C4-2B (cell line): ENCODE results near the gene RABGAP1.
A peak's percentile ranks its signal among the peaks of the same experiment; 100 is the strongest.

Source experiments
- ZFX ChIP-seq: fragments of 450-650 bp; IDR thresholded peaks from 2 replicates; pipeline ENCODE4 v1.6.1; 2017
- TF ChIP-seq, protein P1 (sequence below): fragments of 450-650 bp; conservative IDR thresholded peaks from 2 replicates; pipeline ENCODE4 v1.5.1; 2017; ENCODE audit warnings: mild to moderate bottlenecking

DNA sequence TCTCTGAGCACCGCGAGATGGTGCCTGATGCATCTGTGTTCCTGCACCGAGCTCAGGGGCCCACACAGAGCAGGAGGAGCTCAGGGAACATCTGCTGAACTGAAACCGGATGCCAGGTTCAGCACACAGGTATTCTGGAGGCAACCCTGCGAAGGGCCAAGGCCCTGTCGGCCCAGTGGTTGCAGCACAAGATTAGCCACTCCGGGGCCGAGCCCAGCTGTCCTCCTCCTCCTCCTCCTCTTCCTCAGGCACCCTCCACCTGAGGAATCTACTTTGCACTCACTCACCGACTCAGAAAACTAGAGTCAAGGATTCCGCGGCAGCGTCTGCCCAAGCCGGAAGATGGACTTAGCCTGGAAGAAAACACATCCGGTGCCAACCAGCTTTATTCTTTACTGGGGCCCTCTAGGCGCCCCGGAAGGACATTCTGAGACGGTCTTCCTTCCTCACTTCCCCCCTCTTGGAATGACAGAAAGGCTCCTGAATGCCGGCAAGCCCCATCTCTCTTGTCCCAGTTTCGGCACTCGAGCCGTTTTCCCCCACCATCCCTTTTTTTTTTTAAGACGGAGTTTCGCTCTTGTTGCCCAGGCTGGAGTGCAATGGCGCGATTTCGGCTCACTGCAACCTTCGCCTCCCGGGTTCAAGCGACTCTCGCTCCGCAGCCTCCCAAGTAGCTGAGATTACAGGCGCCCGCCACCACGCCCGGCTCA is 27.7 kb upstream of the RABGAP1 start, which contains the start of gene ZBTB6:
- TF ChIP-seq, protein P1, sequence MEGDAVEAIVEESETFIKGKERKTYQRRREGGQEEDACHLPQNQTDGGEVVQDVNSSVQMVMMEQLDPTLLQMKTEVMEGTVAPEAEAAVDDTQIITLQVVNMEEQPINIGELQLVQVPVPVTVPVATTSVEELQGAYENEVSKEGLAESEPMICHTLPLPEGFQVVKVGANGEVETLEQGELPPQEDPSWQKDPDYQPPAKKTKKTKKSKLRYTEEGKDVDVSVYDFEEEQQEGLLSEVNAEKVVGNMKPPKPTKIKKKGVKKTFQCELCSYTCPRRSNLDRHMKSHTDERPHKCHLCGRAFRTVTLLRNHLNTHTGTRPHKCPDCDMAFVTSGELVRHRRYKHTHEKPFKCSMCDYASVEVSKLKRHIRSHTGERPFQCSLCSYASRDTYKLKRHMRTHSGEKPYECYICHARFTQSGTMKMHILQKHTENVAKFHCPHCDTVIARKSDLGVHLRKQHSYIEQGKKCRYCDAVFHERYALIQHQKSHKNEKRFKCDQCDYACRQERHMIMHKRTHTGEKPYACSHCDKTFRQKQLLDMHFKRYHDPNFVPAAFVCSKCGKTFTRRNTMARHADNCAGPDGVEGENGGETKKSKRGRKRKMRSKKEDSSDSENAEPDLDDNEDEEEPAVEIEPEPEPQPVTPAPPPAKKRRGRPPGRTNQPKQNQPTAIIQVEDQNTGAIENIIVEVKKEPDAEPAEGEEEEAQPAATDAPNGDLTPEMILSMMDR = no peak
- peak; percentile 94 for TF ChIP-seq ZFX
